ENCODE measurements around the gene DCUN1D5. TPM values are rescaled to one million over a fixed set of nuclear protein-coding genes. Genes with fewer than 3 reads are reported as not detected.

DCUN1D5 gene
- polyA plus RNA-seq, 1 donor (not counting 4 experiments of a cell fraction or from before 2014, with no cell fraction given) = 95.6 TPM

- FAIRE-seq (no peak), DNase-seq (ENCODE audit: low read depth, low spot score) (no peak)
- Histone ChIP-seq H3K9me1 (ENCODE audit: control insufficient read depth, extremely low read depth, insufficient read depth, low read length) (no peaks in the 10 kb centered on the region), H3K4me2 (ENCODE audit: control insufficient read depth, extremely low read depth, insufficient read depth, low read depth, low read length) (no peak overlapping the region), H3K27me3 (ENCODE audit: control insufficient read depth, extremely low read depth, insufficient read depth, low read length) (no peaks in the 10 kb centered on the region), H2AFZ (ENCODE audit: control insufficient read depth, low read length) (no peak overlapping the region), H3K4me1 (ENCODE audit: control insufficient read depth, extremely low read depth, insufficient read depth, low read length) (no peaks in the 10 kb centered on the region), H3K4me3 (ENCODE audit: control insufficient read depth in 2 of 3, extremely low read depth in 1 of 3, insufficient read depth in 2 of 3, low read depth in 1 of 3, low read length in 3 of 3) (no peak overlapping the region), H3K27ac (ENCODE audit: control insufficient read depth, insufficient read depth, low read length) (peak overlapping the region; percentile 26), H3K79me2 (ENCODE audit: control insufficient read depth, insufficient read depth, low read length) (peaks cover 50% of the 10 kb centered on the region), H3K36me3 (ENCODE audit: control insufficient read depth in 2 of 2, extremely low read depth in 1 of 2, insufficient read depth in 2 of 2, low read length in 2 of 2) (peaks cover 11 to 19% of the 10 kb centered on the region in 2 experiments), H3K9me3 (ENCODE audit: control insufficient read depth, low read depth, low read length) (no peaks in the 10 kb centered on the region), H4K20me1 (ENCODE audit: control insufficient read depth, extremely low read depth, insufficient read depth, low read length) (peaks cover 3% of the 10 kb centered on the region), H3K9ac (ENCODE audit: control insufficient read depth, extremely low read depth, insufficient read depth, low read length) (no peak overlapping the region)
- no peak for TF ChIP-seq CTCF (optimal IDR thresholded peaks at IDR 0.05 in 1 of 3, IDR thresholded peaks at IDR 0.05 in 1 of 3, conservative IDR thresholded peaks at IDR 0.05 in 1 of 3; ENCODE audit: extremely low read depth in 1 of 3, insufficient read depth in 2 of 3, low read length in 3 of 3)
- no peak for TF ChIP-seq EZH2 (IDR thresholded peaks at IDR 0.05; ENCODE audit: low read length)
- dilution Hi-C loops (cut with MboI; ENCODE audit: extremely low pct_ligation_motif_present, low sequenced_read_pairs) = no loop called here
These were observed 12.1 kb downstream of the DCUN1D5 start for GRCh38 chr11:103079833-103080232.

- no peak overlapping the region for H3K4me2 ChIP-seq (ENCODE audit: control insufficient read depth, extremely low read depth, insufficient read depth, low read depth, low read length)
- no peak overlapping the region for H3K9ac ChIP-seq (ENCODE audit: control insufficient read depth, extremely low read depth, insufficient read depth, low read length)
- no peak overlapping the region for H3K4me3 ChIP-seq (ENCODE audit: control insufficient read depth in 2 of 3, extremely low read depth in 1 of 3, insufficient read depth in 2 of 3, low read depth in 1 of 3, low read length in 3 of 3)
- H4K20me1 ChIP-seq (ENCODE audit: control insufficient read depth, extremely low read depth, insufficient read depth, low read length) = peaks cover 3% of the 10 kb centered on the region
- no peak for FAIRE-seq
- no peaks in the 10 kb centered on the region for H3K4me1 ChIP-seq (ENCODE audit: control insufficient read depth, extremely low read depth, insufficient read depth, low read length)
- DNase-seq (ENCODE audit: low read depth, low spot score) = no peak
- H3K79me2 ChIP-seq (ENCODE audit: control insufficient read depth, insufficient read depth, low read length) = peaks cover 50% of the 10 kb centered on the region
- no peak overlapping the region for H2AFZ ChIP-seq (ENCODE audit: control insufficient read depth, low read length)
- TF ChIP-seq EZH2 (IDR thresholded peaks at IDR 0.05; ENCODE audit: low read length) (no peak), CTCF (optimal IDR thresholded peaks at IDR 0.05 in 1 of 3, IDR thresholded peaks at IDR 0.05 in 1 of 3, conservative IDR thresholded peaks at IDR 0.05 in 1 of 3; ENCODE audit: extremely low read depth in 1 of 3, insufficient read depth in 2 of 3, low read length in 3 of 3) (no peak)
- dilution Hi-C loops (cut with MboI; ENCODE audit: extremely low pct_ligation_motif_present, low sequenced_read_pairs) = no loop called here
- H3K27me3 ChIP-seq (ENCODE audit: control insufficient read depth, extremely low read depth, insufficient read depth, low read length) = no peaks in the 10 kb centered on the region
- no peak overlapping the region for H3K27ac ChIP-seq (ENCODE audit: control insufficient read depth, insufficient read depth, low read length)
- H3K9me3 ChIP-seq (ENCODE audit: control insufficient read depth, low read depth, low read length) = no peaks in the 10 kb centered on the region
- peaks cover 10 to 21% of the 10 kb centered on the region in 2 experiments for H3K36me3 ChIP-seq (ENCODE audit: control insufficient read depth in 2 of 2, extremely low read depth in 1 of 2, insufficient read depth in 2 of 2, low read length in 2 of 2)
- no peaks in the 10 kb centered on the region for H3K9me1 ChIP-seq (ENCODE audit: control insufficient read depth, extremely low read depth, insufficient read depth, low read length)
These were observed 13.2 kb downstream of the DCUN1D5 start for GRCh38 chr11:103078710-103079109.

Measured in keratinocyte (primary cell).